ENCODE measurements around the gene GALNT10.

DNA sequence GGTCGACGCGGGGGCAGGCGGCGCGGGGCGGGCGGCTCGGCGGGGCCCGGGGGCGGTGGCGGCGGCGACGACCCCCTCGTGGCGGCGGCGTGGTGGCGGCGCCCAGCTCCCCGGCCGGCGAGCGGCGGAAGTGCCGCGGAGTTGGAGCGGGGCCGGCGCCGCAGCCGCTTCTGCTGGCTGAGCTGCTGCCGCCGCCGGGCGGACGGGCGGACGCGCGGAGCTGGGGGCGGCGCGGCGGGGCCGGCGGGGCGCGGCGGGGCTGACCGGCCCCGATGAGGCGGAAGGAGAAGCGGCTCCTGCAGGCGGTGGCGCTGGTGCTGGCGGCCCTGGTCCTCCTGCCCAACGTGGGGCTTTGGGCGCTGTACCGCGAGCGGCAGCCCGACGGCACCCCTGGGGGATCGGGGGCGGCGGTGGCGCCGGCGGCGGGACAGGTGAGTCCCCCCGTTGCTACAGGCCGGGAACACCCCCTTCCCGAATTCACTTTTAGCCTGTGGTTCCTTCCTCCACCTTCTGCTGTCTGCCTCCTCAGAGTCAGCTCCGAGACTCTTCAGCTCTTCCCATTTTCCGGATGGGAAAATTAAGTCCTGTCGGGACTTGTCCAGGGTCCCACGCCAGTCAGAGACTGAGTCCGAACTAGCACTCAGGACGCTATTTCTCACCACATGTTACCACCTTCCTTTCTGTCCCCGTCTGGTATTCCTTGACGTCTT lies at the start of gene GALNT10:
- TF ChIP-seq CTCF (IDR thresholded peaks at IDR 0.05) (no peak), POLR2AphosphoS5 (IDR thresholded peaks at IDR 0.05) (no peak), POLR2A (IDR thresholded peaks at IDR 0.05) (no peak)
